NCI-H345 treated with DMSO at 0.1 percent for 48 hours (cell line): ENCODE measurements around the gene TRIM21.
"Not testable (repeated sequence)": the region's sequence is repeated elsewhere in the genome, so short reads cannot be mapped to it uniquely, and the experiment has no call there.

Experiments
- DNase-seq: peaks from one replicate; lab custom pipeline; 2025; ENCODE audit not compliant: unreplicated experiment; lab: John Stamatoyannopoulos, UW

The TRIM21 gene

GRCh38 chr11:4393209-4393857 is at the start of gene TRIM21:
Gene TRIM21 (minus strand): TSS chr11:4393702. CDS start chr11:4390409, 3,293 bp downstream.
- peak; percentile 44 for DNase-seq

- DNase-seq = no peak
Measured at GRCh38 chr11:4441515-4441914, 48.0 kb upstream of the TRIM21 start.

- no peak for DNase-seq
Measured at GRCh38 chr11:4436411-4436810, 42.9 kb upstream of the TRIM21 start.

- DNase-seq = no peak
Measured at GRCh38 chr11:4433856-4434255, 40.4 kb upstream of the TRIM21 start.

- DNase-seq = no peak
Measured at GRCh38 chr11:4430051-4430450, 36.5 kb upstream of the TRIM21 start.

- DNase-seq = no peak
Measured at GRCh38 chr11:4418403-4418802, 24.9 kb upstream of the TRIM21 start.

- no peak for DNase-seq
Measured at GRCh38 chr11:4416816-4417215, 23.3 kb upstream of the TRIM21 start.

- no peak for DNase-seq
Measured at GRCh38 chr11:4416306-4416705, 22.8 kb upstream of the TRIM21 start.

- not testable (repeated sequence) for DNase-seq
Measured at GRCh38 chr11:4406206-4406605, 12.7 kb upstream of the TRIM21 start.

GRCh38 chr11:4393858-4394223 is 339 bp upstream of the TRIM21 start:
- no peak for DNase-seq

- no peak for DNase-seq
Measured at GRCh38 chr11:4388221-4388620, 5.3 kb downstream of the TRIM21 start.

GRCh38 chr11:4385978-4386740 is 7.3 kb downstream of the TRIM21 start:
- no peak for DNase-seq

- DNase-seq = no peak
Measured at GRCh38 chr11:4381901-4382300, 11.6 kb downstream of the TRIM21 start.

- no peak for DNase-seq
Measured at GRCh38 chr11:4375431-4376140, 17.9 kb downstream of the TRIM21 start.

GRCh38 chr11:4370166-4370565 is 23.3 kb downstream of the TRIM21 start:
- DNase-seq = no peak

- no peak for DNase-seq
Measured at GRCh38 chr11:4368286-4368685, 25.2 kb downstream of the TRIM21 start, which contains the start of gene OR52B4. Gene OR52B4 (minus strand): TSS chr11:4368386. CDS start chr11:4368295, 91 bp downstream.

- not testable (repeated sequence) for DNase-seq
Measured at GRCh38 chr11:4348142-4348541, 45.4 kb downstream of the TRIM21 start.

- DNase-seq = not testable (repeated sequence)
Measured at GRCh38 chr11:4345366-4345765, 48.1 kb downstream of the TRIM21 start.
